Mucosa of rectum (tissue), 2 donors: ENCODE measurements around the gene TOR1A.

Experiments
- H3K27ac ChIP-seq, 2 donors: one replicate each; pipeline ENCODE4 v1.7.0; 2013; ENCODE audit warnings: inconsistent platforms in 2 of 2, low read depth in 2 of 2, low read length in 2 of 2
- H3K27me3 ChIP-seq, 2 donors: one replicate each; pipeline ENCODE4 v1.7.0; 2013; ENCODE audit warnings: low read length in 2 of 2; ENCODE audit not compliant: control insufficient read depth in 2 of 2, insufficient read depth in 2 of 2
- H3K36me3 ChIP-seq, 2 donors: one replicate each; pipeline ENCODE4 v1.7.0; 2013; ENCODE audit warnings: low read length in 2 of 2; ENCODE audit not compliant: control insufficient read depth in 2 of 2, insufficient read depth in 2 of 2
- H3K4me1 ChIP-seq, 2 donors: one replicate each; pipeline ENCODE4 v1.7.0; 2013; ENCODE audit warnings: low read length in 2 of 2, mild to moderate bottlenecking in 1 of 2; ENCODE audit not compliant: control insufficient read depth in 2 of 2, insufficient read depth in 2 of 2
- H3K4me3 ChIP-seq, 2 donors: one replicate each; pipeline ENCODE4 v1.7.0; 2013; ENCODE audit warnings: low read length in 2 of 2
- H3K9ac ChIP-seq, 2 donors: one replicate each; pipeline ENCODE4 v1.7.0; 2013; ENCODE audit warnings: low read length in 2 of 2, low read depth in 1 of 2, mild to moderate bottlenecking in 1 of 2
- H3K9me3 ChIP-seq, 2 donors: one replicate each; pipeline ENCODE4 v1.7.0; 2013; ENCODE audit warnings: low read length in 2 of 2; ENCODE audit not compliant: control insufficient read depth in 2 of 2
- donor health status: healthy.
- donor health status: Normal muscosa, but diverticular disease.

TOR1A gene

DNA sequence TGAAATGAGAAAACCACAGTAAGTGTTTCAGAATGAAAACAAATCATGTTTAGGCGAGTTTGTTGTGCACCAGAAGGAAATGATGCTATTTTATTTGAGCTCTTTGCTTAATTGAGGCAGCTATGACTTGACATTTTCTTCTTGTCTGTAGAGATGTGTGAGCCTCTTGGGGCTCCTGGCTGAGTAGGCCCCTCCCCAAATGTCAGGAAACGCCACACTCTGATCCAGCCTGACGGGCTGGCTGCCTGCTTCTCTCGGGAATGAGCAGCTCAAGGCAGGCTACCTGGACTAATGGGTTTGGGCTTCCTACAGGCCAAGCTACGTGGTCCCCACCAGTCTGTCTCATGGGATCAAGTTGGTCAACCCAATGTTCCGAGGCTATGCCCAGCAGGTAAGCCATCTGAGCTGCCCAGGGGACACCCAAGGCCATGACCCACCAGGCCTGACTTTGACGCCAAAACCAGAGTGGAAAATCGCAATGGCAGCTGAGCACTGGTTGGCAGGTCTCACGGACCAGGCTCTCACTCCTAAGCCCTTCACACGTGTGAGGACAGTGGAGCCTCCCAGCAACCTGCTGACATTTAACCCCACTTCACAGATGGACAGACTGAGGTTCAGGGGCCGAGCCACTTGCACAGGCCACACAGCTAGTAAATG, 41.2 kb upstream of the TOR1A start:
- Histone ChIP-seq H3K27me3 (no peaks in the 10 kb centered on the region), H3K4me1 (no peaks in the 10 kb centered on the region), H3K4me3 (no peak overlapping the region), H3K9me3 (no peaks in the 10 kb centered on the region), H3K36me3 (peaks cover 26 to 30% of the 10 kb centered on the region in 2 donors), H3K27ac (no peak overlapping the region), H3K9ac (no peak overlapping the region)

GRCh38 chr9:129863059-129863690, 39.2 kb upstream of the TOR1A start:
- peaks cover 34 to 38% of the 10 kb centered on the region in 2 donors for H3K36me3 ChIP-seq
- H3K4me3 ChIP-seq = no peak overlapping the region
- H3K4me1 ChIP-seq = no peaks in the 10 kb centered on the region
- H3K27me3 ChIP-seq = no peaks in the 10 kb centered on the region
- H3K27ac ChIP-seq = no peak overlapping the region
- H3K9me3 ChIP-seq = no peaks in the 10 kb centered on the region
- no peak overlapping the region for H3K9ac ChIP-seq

GRCh38 chr9:129861447-129861827, 37.5 kb upstream of the TOR1A start:
- H3K9ac ChIP-seq = no peak overlapping the region
- peaks cover 35 to 45% of the 10 kb centered on the region in 2 donors for H3K36me3 ChIP-seq
- no peaks in the 10 kb centered on the region for H3K4me1 ChIP-seq
- no peaks in the 10 kb centered on the region for H3K27me3 ChIP-seq
- H3K27ac ChIP-seq = no peak overlapping the region
- no peaks in the 10 kb centered on the region for H3K9me3 ChIP-seq
- no peak overlapping the region for H3K4me3 ChIP-seq

DNA sequence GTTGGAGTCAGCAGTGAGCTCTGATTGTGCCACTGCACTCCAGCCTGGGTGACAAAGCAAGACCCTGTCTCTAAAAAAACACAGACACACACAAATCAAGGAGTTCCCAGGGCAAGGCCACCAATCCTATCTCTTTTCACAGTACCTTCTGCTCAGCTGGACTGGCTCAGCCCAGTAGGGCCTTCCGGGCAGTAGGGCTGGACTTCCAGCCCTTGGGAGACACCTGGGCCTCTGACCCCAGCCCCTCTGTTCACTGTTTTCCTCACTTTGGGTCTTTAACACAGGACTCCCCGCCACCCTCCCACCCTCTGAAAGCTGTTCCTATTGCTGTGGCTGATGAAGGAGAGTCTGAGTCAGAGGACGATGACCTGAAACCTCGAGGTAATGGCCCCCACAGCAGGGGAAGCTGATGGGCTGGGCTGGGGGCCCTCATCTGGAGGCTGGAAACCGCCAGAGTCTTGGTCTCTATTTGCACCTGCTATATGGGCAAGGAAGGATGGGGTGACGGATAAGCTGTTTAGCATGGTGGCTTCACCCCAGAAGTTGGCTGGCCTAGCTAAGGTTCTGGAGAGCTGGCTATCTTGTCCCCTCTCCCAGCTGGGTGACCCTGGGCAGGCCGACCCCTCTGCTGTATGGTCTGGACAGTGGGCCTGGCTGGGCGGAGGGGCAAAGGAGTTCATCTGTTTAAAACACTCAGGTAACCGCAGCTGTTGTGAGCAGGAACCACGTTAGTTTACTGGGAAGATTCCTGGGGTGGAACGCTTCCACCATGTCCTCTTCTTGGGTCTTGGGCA, 36.9 kb upstream of the TOR1A start:
- H3K9ac ChIP-seq = no peak overlapping the region
- no peaks in the 10 kb centered on the region for H3K27me3 ChIP-seq
- H3K4me3 ChIP-seq = no peak overlapping the region
- H3K27ac ChIP-seq = no peak overlapping the region
- H3K4me1 ChIP-seq = no peaks in the 10 kb centered on the region
- no peaks in the 10 kb centered on the region for H3K9me3 ChIP-seq
- H3K36me3 ChIP-seq = peaks cover 35 to 46% of the 10 kb centered on the region in 2 donors

- Histone ChIP-seq H3K27ac (no peak overlapping the region), H3K4me1 (no peaks in the 10 kb centered on the region), H3K36me3 (peaks cover 43 to 47% of the 10 kb centered on the region in 2 donors), H3K4me3 (no peak overlapping the region), H3K9ac (no peak overlapping the region), H3K9me3 (no peaks in the 10 kb centered on the region), H3K27me3 (no peaks in the 10 kb centered on the region)
Observed at GRCh38 chr9:129858167-129858962, 34.4 kb upstream of the TOR1A start.

DNA sequence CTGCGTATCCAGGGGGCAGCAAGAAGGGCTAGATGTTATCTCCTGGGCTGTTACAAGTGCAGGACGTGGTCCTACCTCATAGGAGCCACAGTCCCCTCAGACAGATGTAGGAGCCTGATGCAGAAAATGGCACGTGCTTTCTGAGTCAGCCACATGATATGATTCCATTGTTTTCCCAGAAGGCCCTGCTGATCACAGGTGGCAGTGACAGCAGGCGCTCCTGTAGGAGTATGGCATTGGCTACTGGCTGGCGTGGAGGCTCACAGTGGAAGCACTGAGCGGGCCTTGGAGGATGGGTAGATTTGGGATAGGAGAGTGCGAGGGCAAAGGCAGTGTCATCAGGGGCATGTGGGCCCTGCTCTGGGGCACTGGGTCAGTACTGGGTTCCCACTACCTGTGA, 33.3 kb upstream of the TOR1A start:
- no peak overlapping the region for H3K27ac ChIP-seq
- H3K27me3 ChIP-seq = no peaks in the 10 kb centered on the region
- peaks cover 54 to 58% of the 10 kb centered on the region in 2 donors for H3K36me3 ChIP-seq
- H3K4me3 ChIP-seq = no peak overlapping the region
- no peaks in the 10 kb centered on the region for H3K9me3 ChIP-seq
- H3K9ac ChIP-seq = no peak overlapping the region
- no peaks in the 10 kb centered on the region for H3K4me1 ChIP-seq

DNA sequence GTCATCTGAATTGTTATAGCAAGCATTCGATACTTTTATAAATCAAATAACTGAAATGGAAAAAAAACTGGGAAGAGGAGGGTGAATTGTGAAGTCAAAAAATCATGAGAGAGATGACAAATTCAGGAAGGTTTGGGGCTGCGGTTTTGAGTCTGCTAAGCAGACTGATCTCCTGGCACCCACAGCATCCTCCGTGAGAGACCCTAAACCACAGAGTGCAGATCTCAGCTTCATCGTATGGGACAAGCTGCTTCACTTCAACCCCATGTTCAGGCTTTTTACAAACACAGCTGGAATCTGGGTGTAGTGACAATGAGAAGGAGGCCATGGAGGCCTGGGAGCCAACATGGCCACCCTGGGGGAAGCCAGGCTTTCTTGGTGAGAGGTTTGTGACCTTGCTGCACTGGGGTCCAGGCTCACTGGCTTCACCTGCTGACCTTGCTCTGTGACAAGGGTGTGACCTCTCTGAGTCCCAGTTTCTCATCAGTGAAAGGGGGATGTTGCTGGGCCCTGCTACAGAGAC, 30.7 kb upstream of the TOR1A start:
- Histone ChIP-seq H3K9ac (no peak overlapping the region), H3K9me3 (no peaks in the 10 kb centered on the region), H3K27me3 (no peaks in the 10 kb centered on the region), H3K27ac (no peak overlapping the region), H3K4me3 (no peak overlapping the region), H3K36me3 (peaks cover 52 to 56% of the 10 kb centered on the region in 2 donors), H3K4me1 (no peaks in the 10 kb centered on the region)

DNA sequence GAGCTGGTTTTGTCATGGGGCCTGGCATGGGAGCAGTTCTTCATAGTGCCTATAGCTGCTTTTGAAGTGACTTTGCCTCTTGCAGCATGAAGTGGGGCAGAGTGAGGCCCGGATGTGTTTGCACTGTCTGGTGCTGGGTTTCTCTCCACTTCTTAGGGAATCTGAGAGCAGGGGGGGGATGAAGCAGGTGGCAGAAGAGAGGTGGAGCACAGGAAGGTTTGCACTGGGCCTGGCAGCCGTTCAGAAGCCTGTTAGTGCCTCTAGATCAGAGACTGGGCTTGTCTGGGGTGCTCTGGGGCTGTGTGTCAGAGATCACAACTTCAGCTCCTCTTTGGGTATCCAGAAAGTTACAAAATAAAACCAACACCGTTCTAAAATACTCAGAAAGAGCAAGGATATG, 29.7 kb upstream of the TOR1A start:
- Histone ChIP-seq H3K9me3 (no peaks in the 10 kb centered on the region), H3K4me3 (no peak overlapping the region), H3K27ac (no peak overlapping the region), H3K36me3 (peaks cover 48 to 54% of the 10 kb centered on the region in 2 donors), H3K27me3 (no peaks in the 10 kb centered on the region), H3K9ac (no peak overlapping the region), H3K4me1 (no peaks in the 10 kb centered on the region)

GRCh38 chr9:129852579-129852978, 28.6 kb upstream of the TOR1A start:
- peaks cover 41 to 44% of the 10 kb centered on the region in 2 donors for H3K36me3 ChIP-seq
- H3K9me3 ChIP-seq = no peaks in the 10 kb centered on the region
- H3K27me3 ChIP-seq = no peaks in the 10 kb centered on the region
- H3K4me1 ChIP-seq = no peaks in the 10 kb centered on the region
- no peak overlapping the region for H3K27ac ChIP-seq
- H3K4me3 ChIP-seq = no peak overlapping the region
- no peak overlapping the region for H3K9ac ChIP-seq
